Keratinocyte (primary cell): ENCODE data around the gene SATB1. TPM values are rescaled to one million over a fixed set of nuclear protein-coding genes. Genes with fewer than 3 reads are reported as not detected.

Experiments
- DNase-seq: peaks from one replicate; pipeline ENCODE4 v3.0.0-alpha.2; 2011; ENCODE audit warnings: low read depth, missing footprints, low spot score
- FAIRE-seq: peaks from 2 replicates; lab custom pipeline; 2011; peaks lifted over from hg19 to GRCh38; lab: Jason Lieb, UNC
- H2AFZ ChIP-seq: 2 replicates; pipeline ENCODE4 v1.6.0; 2012; ENCODE audit warnings: low read length, control low read depth, inconsistent platforms; ENCODE audit not compliant: control insufficient read depth
- H3K27ac ChIP-seq: 2 replicates; pipeline ENCODE4 v1.5.1; 2011; ENCODE audit warnings: low read length; ENCODE audit not compliant: control insufficient read depth, insufficient read depth
- H3K27me3 ChIP-seq: 3 replicates; pipeline ENCODE4 v1.6.0; 2011; ENCODE audit warnings: low read length; ENCODE audit not compliant: control insufficient read depth, insufficient read depth; ENCODE audit errors: extremely low read depth
- H3K36me3 ChIP-seq, 2 experiments: 2 replicates in 1 of 2; 3 replicates in 1 of 2; pipeline ENCODE4 v1.5.1; 2011; ENCODE audit warnings: low read length in 2 of 2, mild to moderate bottlenecking in 1 of 2; ENCODE audit not compliant: control insufficient read depth in 2 of 2, insufficient read depth in 2 of 2; ENCODE audit errors: extremely low read depth in 1 of 2
- H3K4me1 ChIP-seq: 3 replicates; pipeline ENCODE4 v1.5.1; 2011; ENCODE audit warnings: low read length; ENCODE audit not compliant: control insufficient read depth, insufficient read depth; ENCODE audit errors: extremely low read depth
- H3K4me2 ChIP-seq: 3 replicates; pipeline ENCODE4 v1.6.0; 2011; ENCODE audit warnings: low read depth, low read length; ENCODE audit not compliant: control insufficient read depth, insufficient read depth; ENCODE audit errors: extremely low read depth
- H3K4me3 ChIP-seq, 3 experiments: fragments of 200-600 bp in 1 of 3; sonication (generic) in 1 of 3; 2 replicates in 2 of 3; 3 replicates in 1 of 3; pipeline ENCODE4 v1.5.1; 2011 to 2016; ENCODE audit warnings: low read length in 3 of 3, mild to moderate bottlenecking in 3 of 3, control low read depth in 2 of 3, inconsistent platforms in 1 of 3, low read depth in 1 of 3, mixed read lengths in 1 of 3, mixed run types in 1 of 3, moderate library complexity in 1 of 3; ENCODE audit not compliant: control insufficient read depth in 2 of 3, insufficient read depth in 2 of 3; ENCODE audit errors: extremely low read depth in 1 of 3
- H3K79me2 ChIP-seq: 2 replicates; pipeline ENCODE4 v1.6.0; 2012; ENCODE audit warnings: low read length; ENCODE audit not compliant: control insufficient read depth, insufficient read depth
- H3K9ac ChIP-seq: 3 replicates; pipeline ENCODE4 v1.6.0; 2011; ENCODE audit warnings: low read length; ENCODE audit not compliant: control insufficient read depth, insufficient read depth; ENCODE audit errors: extremely low read depth
- H3K9me1 ChIP-seq: 3 replicates; pipeline ENCODE4 v1.6.0; 2011; ENCODE audit warnings: low read length; ENCODE audit not compliant: control insufficient read depth, insufficient read depth; ENCODE audit errors: extremely low read depth
- H3K9me3 ChIP-seq: 2 replicates; pipeline ENCODE4 v1.5.1; 2012; ENCODE audit warnings: low read depth, low read length; ENCODE audit not compliant: control insufficient read depth
- H4K20me1 ChIP-seq: 3 replicates; pipeline ENCODE4 v1.6.0; 2011; ENCODE audit warnings: low read length; ENCODE audit not compliant: control insufficient read depth, insufficient read depth; ENCODE audit errors: extremely low read depth
- EZH2 ChIP-seq: IDR thresholded peaks from one replicate; pipeline ENCODE4 v1.6.1; 2012; ENCODE audit warnings: inconsistent platforms, mild to moderate bottlenecking, low read length, moderate library complexity
- dilution Hi-C: fragments of 300-500 bp; cut with MboI; formaldehyde crosslinking; loops from one replicate; pipeline ENCODE4 v1.7.0; 2020; ENCODE audit warnings: low sequenced_read_pairs; ENCODE audit not compliant: extremely low pct_ligation_motif_present
- polyA plus RNA-seq, 5 experiments: library from polyadenylated mRNA; depleted of rRNA in 3 of 5; stranded (reverse) in 3 of 5; stranded (forward) in 1 of 5; unstranded in 1 of 5; fragments of >200 nt; gene quantifications; 1 replicate in 1 of 5; 2 replicates in 3 of 5; 3 replicates in 1 of 5; pipeline versions ENCODE4 v1.2.1 to v1.2.3, GENCODE V29; 2011 to 2012; ENCODE audit warnings: missing spikeins in 2 of 5, low read depth in 1 of 5, low replicate concordance in 1 of 5
- TF ChIP-seq, protein P1 (sequence below), 3 experiments: IDR thresholded peaks in 1 of 3; conservative IDR thresholded peaks in 1 of 3; optimal IDR thresholded peaks in 1 of 3; 2 replicates in 2 of 3; 3 replicates in 1 of 3; pipeline versions ENCODE3 to v1.5.1; 2011; ENCODE audit warnings: low read length in 3 of 3, mild to moderate bottlenecking in 3 of 3, moderate library complexity in 2 of 3, control low read depth in 1 of 3, inconsistent platforms in 1 of 3; ENCODE audit not compliant: insufficient read depth in 2 of 3; ENCODE audit errors: extremely low read depth in 1 of 3

The SATB1 gene
- polyA plus RNA-seq, 1 donor (not counting 4 experiments of a cell fraction or from before 2014, with no cell fraction given) = 7.8 TPM

DNA sequence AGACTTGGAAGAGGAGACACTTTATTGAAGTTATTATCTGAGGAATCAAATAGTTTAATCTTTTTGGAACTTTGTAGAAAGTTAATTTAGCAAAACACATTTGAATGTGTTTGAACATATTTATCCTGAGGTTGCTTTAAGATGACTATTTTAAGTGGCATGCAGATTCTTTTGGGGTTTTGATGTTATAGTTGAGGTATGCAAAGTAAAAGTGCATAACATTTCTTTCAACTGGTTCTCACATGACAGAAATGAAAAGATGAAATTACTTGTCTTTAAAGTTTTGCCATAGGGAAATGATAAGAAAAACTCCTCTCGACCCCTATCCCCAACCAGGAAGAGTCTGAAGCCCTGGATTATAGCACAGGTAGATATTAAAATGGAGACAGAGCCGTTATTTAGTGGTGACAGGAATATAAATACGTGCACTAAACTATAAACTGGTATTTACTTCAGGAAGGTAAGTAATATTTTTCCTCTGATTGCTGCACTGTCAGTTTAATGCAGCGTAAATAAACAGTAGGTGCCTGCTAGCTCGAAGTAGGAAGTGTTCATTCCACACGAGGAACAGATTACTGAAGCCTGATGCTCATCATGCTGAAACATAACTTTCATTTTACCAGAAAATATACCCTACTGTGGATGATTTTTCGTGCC, 15.1 kb upstream of the SATB1 start:
- Histone ChIP-seq H3K9me3 (no peaks in the 10 kb centered on the region), H3K4me3 (no peak overlapping the region), H3K9me1 (no peaks in the 10 kb centered on the region), H2AFZ (no peak overlapping the region), H3K36me3 (no peaks in the 10 kb centered on the region), H3K27me3 (peaks cover 17% of the 10 kb centered on the region), H3K27ac (no peak overlapping the region), H4K20me1 (no peaks in the 10 kb centered on the region), H3K4me1 (peaks cover 7% of the 10 kb centered on the region), H3K9ac (no peak overlapping the region), H3K4me2 (no peak overlapping the region), H3K79me2 (no peaks in the 10 kb centered on the region)
- no peak for TF ChIP-seq EZH2
- TF ChIP-seq, protein P1, sequence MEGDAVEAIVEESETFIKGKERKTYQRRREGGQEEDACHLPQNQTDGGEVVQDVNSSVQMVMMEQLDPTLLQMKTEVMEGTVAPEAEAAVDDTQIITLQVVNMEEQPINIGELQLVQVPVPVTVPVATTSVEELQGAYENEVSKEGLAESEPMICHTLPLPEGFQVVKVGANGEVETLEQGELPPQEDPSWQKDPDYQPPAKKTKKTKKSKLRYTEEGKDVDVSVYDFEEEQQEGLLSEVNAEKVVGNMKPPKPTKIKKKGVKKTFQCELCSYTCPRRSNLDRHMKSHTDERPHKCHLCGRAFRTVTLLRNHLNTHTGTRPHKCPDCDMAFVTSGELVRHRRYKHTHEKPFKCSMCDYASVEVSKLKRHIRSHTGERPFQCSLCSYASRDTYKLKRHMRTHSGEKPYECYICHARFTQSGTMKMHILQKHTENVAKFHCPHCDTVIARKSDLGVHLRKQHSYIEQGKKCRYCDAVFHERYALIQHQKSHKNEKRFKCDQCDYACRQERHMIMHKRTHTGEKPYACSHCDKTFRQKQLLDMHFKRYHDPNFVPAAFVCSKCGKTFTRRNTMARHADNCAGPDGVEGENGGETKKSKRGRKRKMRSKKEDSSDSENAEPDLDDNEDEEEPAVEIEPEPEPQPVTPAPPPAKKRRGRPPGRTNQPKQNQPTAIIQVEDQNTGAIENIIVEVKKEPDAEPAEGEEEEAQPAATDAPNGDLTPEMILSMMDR (optimal IDR thresholded peaks at IDR 0.05 in 1 of 3, IDR thresholded peaks at IDR 0.05 in 1 of 3, conservative IDR thresholded peaks at IDR 0.05 in 1 of 3; ENCODE audit: extremely low read depth in 1 of 3, insufficient read depth in 2 of 3, low read length in 3 of 3) = no peak
- FAIRE-seq = no peak
- dilution Hi-C loops = no loop called here
- no peak for DNase-seq

DNA sequence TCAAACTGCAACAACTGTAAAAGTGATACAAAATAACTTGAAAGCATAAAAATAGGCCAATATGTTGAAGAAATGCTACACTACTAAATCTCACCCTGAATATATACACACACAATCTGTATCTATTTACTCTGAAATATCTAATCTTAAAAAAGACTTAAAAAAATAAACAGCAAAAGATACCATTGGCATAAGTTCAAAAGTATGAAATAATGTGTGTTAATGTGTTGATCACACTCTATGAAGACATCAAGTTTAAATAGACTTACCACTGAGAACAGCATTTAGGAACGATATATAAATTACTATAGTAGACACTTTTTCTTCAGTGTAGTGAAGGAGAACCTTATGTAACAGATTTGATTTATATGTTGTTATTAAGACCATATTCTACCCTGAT, 14.1 kb upstream of the SATB1 start:
- no peaks in the 10 kb centered on the region for H3K9me1 ChIP-seq
- H3K4me1 ChIP-seq = peaks cover 5% of the 10 kb centered on the region
- no peaks in the 10 kb centered on the region for H3K79me2 ChIP-seq
- FAIRE-seq (no peak), DNase-seq (no peak)
- H4K20me1 ChIP-seq = no peaks in the 10 kb centered on the region
- dilution Hi-C loops = no loop called here
- no peak overlapping the region for H3K27ac ChIP-seq
- TF ChIP-seq EZH2 = no peak
- TF ChIP-seq, protein P1 (optimal IDR thresholded peaks at IDR 0.05 in 1 of 3, IDR thresholded peaks at IDR 0.05 in 1 of 3, conservative IDR thresholded peaks at IDR 0.05 in 1 of 3; ENCODE audit: extremely low read depth in 1 of 3, insufficient read depth in 2 of 3, low read length in 3 of 3) = no peak
- no peak overlapping the region for H3K4me3 ChIP-seq
- no peak overlapping the region for H2AFZ ChIP-seq
- H3K4me2 ChIP-seq = no peak overlapping the region
- H3K9ac ChIP-seq = no peak overlapping the region
- H3K36me3 ChIP-seq = no peaks in the 10 kb centered on the region
- H3K27me3 ChIP-seq = peaks cover 14% of the 10 kb centered on the region
- H3K9me3 ChIP-seq = no peaks in the 10 kb centered on the region
